ENCODE results near the gene PEF1.

Gene PEF1

GRCh38 chr1:31595836-31596736 lies 48.6 kb downstream of the PEF1 start:
- H3K27ac ChIP-seq = no peak overlapping the region
- TF ChIP-seq, protein P1, sequence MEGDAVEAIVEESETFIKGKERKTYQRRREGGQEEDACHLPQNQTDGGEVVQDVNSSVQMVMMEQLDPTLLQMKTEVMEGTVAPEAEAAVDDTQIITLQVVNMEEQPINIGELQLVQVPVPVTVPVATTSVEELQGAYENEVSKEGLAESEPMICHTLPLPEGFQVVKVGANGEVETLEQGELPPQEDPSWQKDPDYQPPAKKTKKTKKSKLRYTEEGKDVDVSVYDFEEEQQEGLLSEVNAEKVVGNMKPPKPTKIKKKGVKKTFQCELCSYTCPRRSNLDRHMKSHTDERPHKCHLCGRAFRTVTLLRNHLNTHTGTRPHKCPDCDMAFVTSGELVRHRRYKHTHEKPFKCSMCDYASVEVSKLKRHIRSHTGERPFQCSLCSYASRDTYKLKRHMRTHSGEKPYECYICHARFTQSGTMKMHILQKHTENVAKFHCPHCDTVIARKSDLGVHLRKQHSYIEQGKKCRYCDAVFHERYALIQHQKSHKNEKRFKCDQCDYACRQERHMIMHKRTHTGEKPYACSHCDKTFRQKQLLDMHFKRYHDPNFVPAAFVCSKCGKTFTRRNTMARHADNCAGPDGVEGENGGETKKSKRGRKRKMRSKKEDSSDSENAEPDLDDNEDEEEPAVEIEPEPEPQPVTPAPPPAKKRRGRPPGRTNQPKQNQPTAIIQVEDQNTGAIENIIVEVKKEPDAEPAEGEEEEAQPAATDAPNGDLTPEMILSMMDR (IDR thresholded peaks at IDR 0.05) = no peak
- no peak for TF ChIP-seq ZFX (IDR thresholded peaks at IDR 0.05; ENCODE audit: borderline replicate concordance)

GRCh38 chr1:31593770-31594632 lies 50.7 kb downstream of the PEF1 start:
- H3K27ac ChIP-seq = no peak overlapping the region
- no peak for TF ChIP-seq ZFX (IDR thresholded peaks at IDR 0.05; ENCODE audit: borderline replicate concordance)
- TF ChIP-seq, protein P1 (IDR thresholded peaks at IDR 0.05) = peak; percentile 94

GRCh38 chr1:31593136-31593665 lies 51.5 kb downstream of the PEF1 start:
- TF ChIP-seq ZFX (IDR thresholded peaks at IDR 0.05; ENCODE audit: borderline replicate concordance) = no peak
- TF ChIP-seq, protein P1 (IDR thresholded peaks at IDR 0.05) = no peak
- no peak overlapping the region for H3K27ac ChIP-seq

GRCh38 chr1:31592132-31592531 lies 52.5 kb downstream of the PEF1 start:
- no peak overlapping the region for H3K27ac ChIP-seq
- TF ChIP-seq ZFX (IDR thresholded peaks at IDR 0.05; ENCODE audit: borderline replicate concordance) = no peak
- TF ChIP-seq, protein P1 (IDR thresholded peaks at IDR 0.05) = no peak

DNA sequence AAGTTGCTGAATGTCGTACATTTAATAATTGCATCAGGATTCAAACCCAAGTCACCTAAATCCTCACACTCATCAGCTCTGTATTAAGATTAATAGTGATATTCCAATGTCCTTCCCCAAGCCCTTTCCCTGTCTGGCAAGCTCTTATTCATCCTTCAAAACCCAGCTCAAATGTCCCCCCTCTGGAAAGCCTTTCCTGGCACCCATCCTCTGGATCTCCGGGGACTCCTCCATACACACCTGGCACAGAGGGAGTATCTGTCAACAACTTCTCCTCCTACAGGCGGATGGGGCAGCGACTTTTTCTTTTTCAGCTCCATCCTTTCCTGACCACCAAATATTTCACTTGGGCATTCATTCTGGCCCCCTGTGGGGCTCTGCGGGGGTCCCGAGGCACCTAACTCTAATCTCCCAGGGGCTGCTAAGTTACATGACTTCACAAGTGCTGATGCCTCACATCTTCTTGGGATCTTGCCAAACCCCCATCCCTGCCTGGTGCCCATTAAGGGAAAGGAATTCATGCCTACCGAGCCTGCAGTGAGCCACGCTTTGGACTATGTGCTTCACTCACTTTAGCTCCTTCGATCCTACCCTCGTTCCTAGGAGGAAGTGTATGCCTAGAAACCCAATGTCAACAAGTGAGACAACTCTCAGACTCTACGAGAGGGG lies 53.1 kb downstream of the PEF1 start:
- TF ChIP-seq, protein P1 (IDR thresholded peaks at IDR 0.05) = no peak
- no peak for TF ChIP-seq ZFX (IDR thresholded peaks at IDR 0.05; ENCODE audit: borderline replicate concordance)
- H3K27ac ChIP-seq = no peak overlapping the region

- no peak overlapping the region for H3K27ac ChIP-seq
- TF ChIP-seq ZFX (IDR thresholded peaks at IDR 0.05; ENCODE audit: borderline replicate concordance) = no peak
- TF ChIP-seq, protein P1 (IDR thresholded peaks at IDR 0.05) = no peak
Measured at GRCh38 chr1:31588751-31589515, 55.7 kb downstream of the PEF1 start.

Data from 22Rv1 (cell line).